H1 (cell line): ENCODE results near the gene ADCY1. TPM values are rescaled to one million over a fixed set of nuclear protein-coding genes. Genes with fewer than 3 reads are reported as not detected.

ENCODE experiments used
- CTCF ChIA-PET: fragments of 300-600 bp; sonication (Branson Sonifier 250); formaldehyde crosslinking; loops from one replicate; lab custom pipeline; 2021; ENCODE audit not compliant: partially characterized antibody; lab: Charles Lee
- POLR2A ChIA-PET: fragments of 300-600 bp; sonication (Branson Sonifier 250); formaldehyde crosslinking; loops from one replicate; lab custom pipeline; 2021; ENCODE audit warnings: inconsistent platforms; ENCODE audit not compliant: partially characterized antibody; lab: Charles Lee
- DNase-seq, 2 experiments: peaks; one replicate each; pipeline versions ENCODE4 v3.0.0 to v3.0.0-alpha.2; 2010 to 2022; ENCODE audit warnings: low spot score in 2 of 2, low read depth in 1 of 2, mixed read lengths in 1 of 2
- FAIRE-seq: peaks from 2 replicates; lab custom pipeline; 2011; peaks lifted over from hg19 to GRCh38; lab: Jason Lieb, UNC
- H2AFZ ChIP-seq: 2 replicates; pipeline ENCODE4 v1.8.1; 2012; ENCODE audit warnings: low read length, inconsistent platforms
- H2AK5ac ChIP-seq: 2 replicates; pipeline ENCODE4 v1.6.1; 2013; ENCODE audit warnings: low read depth, low read length
- H2BK120ac ChIP-seq: replicated peaks from 2 replicates; pipeline ENCODE3; 2013; ENCODE audit warnings: low read depth, low read length, inconsistent platforms
- H2BK12ac ChIP-seq: 2 replicates; pipeline ENCODE4 v1.6.1; 2013; ENCODE audit warnings: low read depth, low read length
- H2BK15ac ChIP-seq: 2 replicates; pipeline ENCODE4 v1.6.1; 2013; ENCODE audit warnings: low read length
- H2BK20ac ChIP-seq: 2 replicates; pipeline ENCODE4 v1.6.1; 2013; ENCODE audit warnings: low read length
- H2BK5ac ChIP-seq: 2 replicates; pipeline ENCODE4 v1.6.1; 2013; ENCODE audit warnings: low read depth, low read length
- H3K14ac ChIP-seq: 2 replicates; pipeline ENCODE4 v1.6.1; 2013; ENCODE audit warnings: inconsistent platforms; ENCODE audit not compliant: insufficient read length
- H3K18ac ChIP-seq: 2 replicates; pipeline ENCODE4 v1.6.1; 2013; ENCODE audit warnings: low read length; ENCODE audit errors: extremely low read depth
- H3K23ac ChIP-seq: 2 replicates; pipeline ENCODE4 v1.6.1; 2013; ENCODE audit warnings: inconsistent platforms; ENCODE audit not compliant: insufficient read length
- H3K23me2 ChIP-seq: 2 replicates; pipeline ENCODE4 v1.6.1; 2013; ENCODE audit warnings: low read depth, low read length
- H3K27ac ChIP-seq: 2 replicates; pipeline ENCODE4 v1.6.1; 2011; ENCODE audit warnings: low read depth, low read length, inconsistent platforms
- H3K27me3 ChIP-seq, 4 experiments: replicated peaks in 1 of 4; 1 replicate in 1 of 4; 2 replicates in 3 of 4; pipeline versions ENCODE4 v1.6.1 to v1.8.1; 2011 to 2013; ENCODE audit warnings: low read length in 3 of 4, mild to moderate bottlenecking in 3 of 4, inconsistent platforms in 2 of 4, mixed read lengths in 2 of 4, moderate library complexity in 1 of 4; ENCODE audit not compliant: control insufficient read depth in 3 of 4, insufficient read depth in 3 of 4; ENCODE audit errors: extremely low read depth in 1 of 4
- H3K36me3 ChIP-seq, 4 experiments: 2 replicates each; pipeline versions ENCODE4 v1.6.1 to v1.8.1; 2011 to 2013; ENCODE audit warnings: mild to moderate bottlenecking in 4 of 4, low read length in 3 of 4, moderate library complexity in 2 of 4, control low read depth in 1 of 4, inconsistent platforms in 1 of 4; ENCODE audit not compliant: insufficient read depth in 4 of 4, control insufficient read depth in 2 of 4
- H3K4ac ChIP-seq: replicated peaks from 2 replicates; pipeline ENCODE3; 2013; ENCODE audit warnings: low read length, low read depth, mixed read lengths, inconsistent platforms; ENCODE audit not compliant: insufficient read length
- H3K4me1 ChIP-seq, 4 experiments: replicated peaks in 1 of 4; 1 replicate in 1 of 4; 2 replicates in 3 of 4; pipeline versions ENCODE4 v1.6.1 to v1.8.1; 2011 to 2013; ENCODE audit warnings: low read length in 3 of 4, inconsistent platforms in 2 of 4, mixed read lengths in 1 of 4; ENCODE audit not compliant: insufficient read depth in 4 of 4, control insufficient read depth in 3 of 4
- H3K4me2 ChIP-seq, 2 experiments: 2 replicates each; pipeline versions ENCODE4 v1.6.1 to v1.8.1; 2011 to 2013; ENCODE audit warnings: low read depth in 2 of 2, low read length in 2 of 2, control low read depth in 1 of 2, inconsistent platforms in 1 of 2, mild to moderate bottlenecking in 1 of 2; ENCODE audit not compliant: insufficient read depth in 1 of 2
- H3K4me3 ChIP-seq, 4 experiments: fragments of 200-600, 300-600 bp in 1 of 4; sonication (generic), shearing (Covaris generic), sonication (Bioruptor Twin) in 1 of 4; 2 replicates each; pipeline versions ENCODE4 v1.5.1 to v1.8.1; 2011 to 2016; ENCODE audit warnings: low read length in 4 of 4, low read depth in 3 of 4, control low read depth in 2 of 4, inconsistent platforms in 2 of 4, mild to moderate bottlenecking in 2 of 4, mixed read lengths in 1 of 4, moderate library complexity in 1 of 4; ENCODE audit not compliant: insufficient read depth in 2 of 4; ENCODE audit errors: extremely low read depth in 1 of 4
- H3K56ac ChIP-seq: replicated peaks from 2 replicates; pipeline ENCODE3; 2013; ENCODE audit warnings: low read depth, mild to moderate bottlenecking, mixed read lengths, low read length, inconsistent platforms; ENCODE audit not compliant: insufficient read length
- H3K79me1 ChIP-seq: 2 replicates; pipeline ENCODE4 v1.6.1; 2013; ENCODE audit warnings: low read depth, low read length, control low read depth
- H3K79me2 ChIP-seq, 2 experiments: 2 replicates each; pipeline versions ENCODE4 v1.6.1 to v1.8.1; 2012 to 2013; ENCODE audit warnings: low read length in 2 of 2, mild to moderate bottlenecking in 2 of 2, inconsistent platforms in 1 of 2; ENCODE audit not compliant: insufficient read depth in 2 of 2, control insufficient read depth in 1 of 2
- H3K9ac ChIP-seq, 4 experiments: replicated peaks in 1 of 4; 1 replicate in 1 of 4; 2 replicates in 3 of 4; pipeline versions ENCODE4 v1.6.1 to v1.8.1; 2011 to 2013; ENCODE audit warnings: low read depth in 3 of 4, low read length in 3 of 4, control low read depth in 2 of 4, mild to moderate bottlenecking in 2 of 4, moderate library complexity in 2 of 4, inconsistent platforms in 1 of 4; ENCODE audit errors: extremely low read depth in 1 of 4
- H3K9me3 ChIP-seq, 2 experiments: 2 replicates each; pipeline versions ENCODE4 v1.6.1 to v1.8.1; 2012 to 2013; ENCODE audit warnings: mild to moderate bottlenecking in 2 of 2, moderate library complexity in 2 of 2, control low read depth in 1 of 2, inconsistent platforms in 1 of 2, low read depth in 1 of 2, low read length in 1 of 2, mixed read lengths in 1 of 2; ENCODE audit not compliant: insufficient read depth in 2 of 2
- H4K20me1 ChIP-seq, 2 experiments: replicated peaks in 1 of 2; 2 replicates each; pipeline versions ENCODE3 to v1.8.1; 2011 to 2013; ENCODE audit warnings: inconsistent platforms in 2 of 2, low read length in 2 of 2, mild to moderate bottlenecking in 1 of 2; ENCODE audit not compliant: insufficient read depth in 2 of 2, control insufficient read depth in 1 of 2
- H4K5ac ChIP-seq: 2 replicates; pipeline ENCODE4 v1.6.1; 2013; ENCODE audit warnings: low read length, low read depth, mixed read lengths, inconsistent platforms; ENCODE audit not compliant: insufficient read length
- H4K8ac ChIP-seq: 2 replicates; pipeline ENCODE4 v1.8.0; 2013; ENCODE audit warnings: mild to moderate bottlenecking, moderate library complexity, low read length, inconsistent platforms; ENCODE audit not compliant: insufficient read depth; ENCODE audit errors: extremely low read depth
- H4K91ac ChIP-seq: replicated peaks from 2 replicates; pipeline ENCODE3; 2013; ENCODE audit warnings: low read length, mixed read lengths, inconsistent platforms; ENCODE audit not compliant: insufficient read length
- BCL11A ChIP-seq, 2 experiments: IDR thresholded peaks; one replicate each; pipeline ENCODE4 v1.6.1; 2011; ENCODE audit warnings: low read depth in 2 of 2, low read length in 2 of 2, mild to moderate bottlenecking in 2 of 2
- BRCA1 ChIP-seq: IDR thresholded peaks from 2 replicates; pipeline ENCODE4 v1.6.1; 2012; ENCODE audit warnings: low read depth, low read length, improper control_type of control experiment
- CBX8 ChIP-seq: fragments of 300-800, 300-1000 bp; sonication (generic); IDR thresholded peaks from 2 replicates; pipeline ENCODE4 v1.7.1; 2016; ENCODE audit warnings: low read depth, low read length, borderline replicate concordance
- CHD2 ChIP-seq: IDR thresholded peaks from 2 replicates; pipeline ENCODE4 v1.6.1; 2012; ENCODE audit warnings: low read length, improper control_type of control experiment
- E2F6 ChIP-seq: IDR thresholded peaks from 2 replicates; pipeline ENCODE4 v1.6.1; 2012; ENCODE audit warnings: inconsistent platforms
- GABPA ChIP-seq: IDR thresholded peaks from 2 replicates; pipeline ENCODE4 v1.6.1; 2011; ENCODE audit warnings: mild to moderate bottlenecking, low read length, moderate library complexity, borderline replicate concordance; ENCODE audit not compliant: insufficient read depth
- POLR2A ChIP-seq, 2 experiments: IDR thresholded peaks; 1 replicate in 1 of 2; 2 replicates in 1 of 2; pipeline ENCODE4 v1.6.1; 2011; ENCODE audit warnings: low read depth in 2 of 2, low read length in 2 of 2, mild to moderate bottlenecking in 2 of 2; ENCODE audit errors: control extremely low read depth in 1 of 2
- POLR2AphosphoS5 ChIP-seq: IDR thresholded peaks from 2 replicates; pipeline ENCODE4 v1.6.1; 2011; ENCODE audit warnings: low read depth, low read length
- RBBP5 ChIP-seq: IDR thresholded peaks from 2 replicates; pipeline ENCODE4 v1.7.1; 2012; ENCODE audit warnings: low read depth, mild to moderate bottlenecking, inconsistent platforms, low read length, moderate library complexity, borderline replicate concordance
- RNF2 ChIP-seq: fragments of 200-900, 300-1000 bp; sonication (generic); IDR thresholded peaks from 2 replicates; pipeline ENCODE4 v1.7.1; 2016; ENCODE audit warnings: borderline replicate concordance, low read depth, mild to moderate bottlenecking, antibody characterized with exemption, low read length; ENCODE audit not compliant: poor library complexity, severe bottlenecking; ENCODE audit errors: missing control alignments
- SAP30 ChIP-seq: fragments of 300-600 bp; sonication (generic); IDR thresholded peaks from 2 replicates; pipeline ENCODE4 v1.7.1; 2012; ENCODE audit warnings: low read length, moderate library complexity, mild to moderate bottlenecking, inconsistent platforms; ENCODE audit not compliant: insufficient read depth, insufficient replicate concordance
- SIX5 ChIP-seq: IDR thresholded peaks from 2 replicates; pipeline ENCODE4 v1.6.1; 2011; ENCODE audit warnings: mild to moderate bottlenecking, low read depth, low read length
- SP1 ChIP-seq: IDR thresholded peaks from 2 replicates; pipeline ENCODE4 v1.6.1; 2011; ENCODE audit warnings: low read depth, low read length
- SP4 ChIP-seq: IDR thresholded peaks from 2 replicates; pipeline ENCODE4 v1.6.1; 2012; ENCODE audit warnings: low read length, inconsistent platforms
- TAF7 ChIP-seq: optimal IDR thresholded peaks from 2 replicates; pipeline ENCODE3; 2011; ENCODE audit warnings: low read depth, mild to moderate bottlenecking, inconsistent platforms, low read length, moderate library complexity, borderline replicate concordance
- polyA plus RNA-seq, 7 experiments: library from polyadenylated mRNA; depleted of rRNA in 3 of 7; stranded (reverse) in 5 of 7; unstranded in 2 of 7; fragments of >200 nt in 5 of 7; fragments of 200-250 nt in 2 of 7; gene quantifications; 1 replicate in 5 of 7; 2 replicates in 1 of 7; 4 replicates in 1 of 7; pipeline versions ENCODE4 v1.2.1 to v1.2.3, GENCODE V29; 2011 to 2013; ENCODE audit warnings: missing spikeins in 2 of 7, mixed read lengths in 2 of 7
- total RNA-seq: library from RNA; stranded (reverse); fragmentation: NEBNext Ultra II Directional; extraction: Animal tissue kit (Norgen Biotek cat#: 25700); gene quantifications from 2 replicates; pipeline ENCODE4 v1.2.1, GENCODE V29; 2021

Gene ADCY1
- total and polyA plus RNA-seq, 2 of the 8 experiments (the other 6 are each of a cell fraction or from before 2014, with no cell fraction given) = 7.9 to 26.9 TPM

- Histone ChIP-seq H3K79me1 (peaks cover 3% of the 10 kb centered on the region; the same call in 1 of the 2 replicates), H2BK15ac (no peak overlapping the region), H2AFZ (no peak overlapping the region), H3K27ac (no peak overlapping the region), H3K56ac (no peak overlapping the region), H3K14ac (no peak overlapping the region), H3K23me2 (no peaks in the 10 kb centered on the region), H2BK20ac (no peak overlapping the region), H3K27me3 (no peaks in the 10 kb centered on the region), H4K5ac (no peak overlapping the region), H2BK12ac (no peak overlapping the region), H3K4me3 (no peak overlapping the region), H3K4me1 (no peaks in the 10 kb centered on the region), H3K9ac (no peak overlapping the region), H3K36me3 (peaks cover 0 to 5% (median 2%) of the 10 kb centered on the region in 4 experiments; a peak in 2 of 8 replicates), H4K20me1 (peaks cover 0 to 5% of the 10 kb centered on the region in 2 experiments), H3K23ac (no peak overlapping the region), H4K8ac (no peak overlapping the region), H3K4me2 (no peak overlapping the region), H4K91ac (no peak overlapping the region), H2BK120ac (no peak overlapping the region), H3K18ac (no peak overlapping the region), H2BK5ac (no peak overlapping the region), H3K9me3 (peaks cover 5 to 10% of the 10 kb centered on the region in 2 experiments; a peak in 3 of 4 replicates), H3K4ac (no peak overlapping the region), H2AK5ac (no peak overlapping the region), H3K79me2 (no peaks in the 10 kb centered on the region)
- ChIA-PET POLR2A (no interaction called here), CTCF (no interaction called here)
- no peak for FAIRE-seq
- no peak for DNase-seq
- TF ChIP-seq POLR2AphosphoS5 (no peak), TAF7 (no peak), SAP30 (no peak), SP4 (no peak), POLR2A (IDR thresholded peaks at IDR 0.05; ENCODE audit: control extremely low read depth in 1 of 2, low read depth in 2 of 2, low read length in 2 of 2) (no peak), RBBP5 (no peak), SP1 (no peak), SIX5 (no peak), GABPA (no peak), BCL11A (IDR thresholded peaks at IDR 0.05; ENCODE audit: low read depth in 2 of 2, low read length in 2 of 2) (no peak), CBX8 (no peak), BRCA1 (no peak), E2F6 (no peak), RNF2 (no peak), CHD2 (no peak)
These were observed 50.2 kb downstream of the ADCY1 start for GRCh38 chr7:45624392-45624760.
